Hippocampal formation (tissue), 2 donors: Measurements from ENCODE around the gene RPS6KA4.

ENCODE experiments used
- DNase-seq, 2 donors: peaks; one replicate each; lab custom pipeline; 2025; lab: John Stamatoyannopoulos, UW

The RPS6KA4 gene

GRCh38 chr11:64419257-64419790 is 60.4 kb downstream of the RPS6KA4 start:
- no peak for DNase-seq

DNA sequence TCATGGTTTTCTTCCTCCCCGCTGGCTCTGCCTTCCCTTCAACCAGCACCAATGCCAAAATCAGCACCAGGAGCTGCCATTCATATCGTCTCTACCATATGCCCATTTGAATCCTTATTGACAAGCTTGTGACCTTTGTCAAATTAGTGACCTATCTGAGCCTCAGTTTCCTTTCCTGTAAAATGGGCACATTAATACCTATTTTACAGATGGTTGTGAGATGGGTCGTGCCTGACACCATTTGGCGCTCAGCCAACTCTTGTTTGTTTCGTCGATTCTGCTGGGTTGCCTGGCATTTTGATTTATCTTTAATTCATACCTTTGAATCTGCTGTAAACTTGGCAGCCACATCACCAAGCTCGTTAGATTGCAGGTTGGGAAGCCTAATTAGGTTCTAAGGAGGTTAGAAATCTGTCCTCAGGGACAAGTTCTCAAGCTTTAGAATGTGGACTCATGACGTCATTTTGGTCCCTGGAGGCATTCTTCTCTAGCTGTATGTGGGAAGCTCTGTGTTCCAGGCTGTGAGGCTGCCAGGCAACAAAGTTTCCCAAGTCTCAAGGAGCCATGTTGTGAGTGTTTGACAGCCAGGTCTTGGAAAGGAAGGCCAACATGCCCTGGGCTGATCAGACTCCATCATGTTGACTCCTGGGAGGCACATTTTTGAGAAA is 61.0 kb downstream of the RPS6KA4 start:
- no peak for DNase-seq
